ENCODE data around the gene MSRB3. TPM values are rescaled to one million over a fixed set of nuclear protein-coding genes. Genes with fewer than 3 reads are reported as not detected.

The MSRB3 gene
- total RNA-seq, 2 donors from 2014 or later, result 3.6 to 14.5 TPM

GRCh38 chr12:65444996-65445395, 166.5 kb downstream of the MSRB3 start:
- 68 to 75% methylated on average over 2 of the region's 2 CpGs for WGBS, 2 donors
- no peaks in the 10 kb centered on the region for H3K36me3 ChIP-seq (replicated peaks in 1 of 2; ENCODE audit: insufficient read depth in 1 of 2, low read depth in 2 of 2)
- H3K4me3 ChIP-seq, result no peak overlapping the region
- H3K27ac ChIP-seq, result no peak overlapping the region
- H3K27me3 ChIP-seq, result no peaks in the 10 kb centered on the region
- ATAC-seq (no peak), DNase-seq (no peak)
- intact Hi-C loops (cut with DNase I), result no loop called here
- TF ChIP-seq POLR2A (IDR thresholded peaks at IDR 0.05) (no peak), CTCF (IDR thresholded peaks at IDR 0.05) (no peak)
- no peaks in the 10 kb centered on the region for H3K4me1 ChIP-seq
- H3K9me3 ChIP-seq, result no peaks in the 10 kb centered on the region

DNA sequence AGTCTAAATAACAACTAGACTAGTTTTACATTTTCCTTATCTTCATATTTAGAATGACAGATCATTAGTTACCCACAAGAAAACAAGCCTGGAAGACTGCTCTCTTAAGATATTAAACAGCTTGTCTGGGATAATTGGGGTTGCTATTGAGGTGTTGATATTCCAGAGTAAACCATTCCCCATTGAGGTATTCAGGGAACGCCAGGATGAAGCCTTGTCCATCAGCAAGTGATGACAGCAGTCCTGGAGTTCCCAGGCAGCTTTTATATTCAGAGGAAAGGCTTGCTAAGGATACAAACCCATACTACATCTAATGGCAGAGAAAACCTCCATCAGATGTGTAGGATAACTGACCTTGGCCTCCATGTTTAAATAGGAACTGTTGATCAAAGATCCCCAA, 168.4 kb downstream of the MSRB3 start:
- no peak for DNase-seq
- Histone ChIP-seq H3K9me3 (no peaks in the 10 kb centered on the region), H3K4me1 (no peaks in the 10 kb centered on the region), H3K27ac (no peak overlapping the region), H3K27me3 (no peaks in the 10 kb centered on the region), H3K36me3 (replicated peaks in 1 of 2; ENCODE audit: insufficient read depth in 1 of 2, low read depth in 2 of 2) (no peaks in the 10 kb centered on the region), H3K4me3 (no peak overlapping the region)
- WGBS, 2 donors, result 61 to 77% methylated on average over 1 of the region's 1 CpG
- intact Hi-C loops (cut with DNase I), result no loop called here
- TF ChIP-seq POLR2A (IDR thresholded peaks at IDR 0.05) (no peak), CTCF (IDR thresholded peaks at IDR 0.05) (no peak)
- ATAC-seq, result no peak

- WGBS, 2 donors, result 72 to 100% methylated on average over 1 of the region's 1 CpG
- no peak for ATAC-seq
- intact Hi-C loops (cut with DNase I), result no loop called here
Observed at GRCh38 chr12:65449400-65449799, 170.9 kb downstream of the MSRB3 start.

DNA sequence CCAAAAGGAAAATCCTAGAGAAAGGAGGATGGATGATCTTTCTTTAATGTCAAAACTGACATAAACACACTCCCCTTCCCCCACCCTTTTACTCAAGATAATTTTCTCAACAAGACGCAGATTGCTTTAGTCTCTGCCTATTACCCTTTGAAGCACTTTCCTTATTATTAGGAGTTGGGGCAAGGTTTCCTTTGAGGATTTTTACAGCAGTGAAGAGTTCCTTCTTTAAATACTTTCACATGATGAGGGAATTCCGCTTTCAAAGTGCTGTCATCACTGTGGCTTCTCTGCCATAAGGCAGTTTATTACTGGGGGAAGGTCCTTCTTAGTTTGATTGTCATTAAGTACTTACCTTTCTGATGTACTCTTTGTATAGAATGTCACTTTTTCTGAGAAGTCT, 172.1 kb downstream of the MSRB3 start:
- WGBS, 2 donors, result 47 to 51% methylated on average over 2 of the region's 2 CpGs
- no peak overlapping the region for H3K27ac ChIP-seq

More at GRCh38 chr12:65449400-65449799, 170.9 kb downstream of the MSRB3 start:
- DNase-seq, result no peak
- Histone ChIP-seq H3K27ac (no peak overlapping the region), H3K4me1 (no peaks in the 10 kb centered on the region), H3K36me3 (replicated peaks in 1 of 2; ENCODE audit: insufficient read depth in 1 of 2, low read depth in 2 of 2) (no peaks in the 10 kb centered on the region), H3K9me3 (no peaks in the 10 kb centered on the region), H3K27me3 (no peaks in the 10 kb centered on the region), H3K4me3 (no peak overlapping the region)
- TF ChIP-seq POLR2A (IDR thresholded peaks at IDR 0.05) (no peak), CTCF (IDR thresholded peaks at IDR 0.05) (no peak)

More for the DNA sequence above, 172.1 kb downstream of the MSRB3 start:
- TF ChIP-seq CTCF (IDR thresholded peaks at IDR 0.05) (no peak), POLR2A (IDR thresholded peaks at IDR 0.05) (no peak)
- no peak for ATAC-seq
- no peaks in the 10 kb centered on the region for H3K4me1 ChIP-seq
- DNase-seq, result no peak
- intact Hi-C loops (cut with DNase I), result no loop called here
- H3K4me3 ChIP-seq, result no peak overlapping the region
- no peaks in the 10 kb centered on the region for H3K9me3 ChIP-seq
- H3K36me3 ChIP-seq (replicated peaks in 1 of 2; ENCODE audit: insufficient read depth in 1 of 2, low read depth in 2 of 2), result no peaks in the 10 kb centered on the region
- no peaks in the 10 kb centered on the region for H3K27me3 ChIP-seq

All from body of pancreas (tissue), 4 donors.